ENCODE results near the gene SFN.

DNA sequence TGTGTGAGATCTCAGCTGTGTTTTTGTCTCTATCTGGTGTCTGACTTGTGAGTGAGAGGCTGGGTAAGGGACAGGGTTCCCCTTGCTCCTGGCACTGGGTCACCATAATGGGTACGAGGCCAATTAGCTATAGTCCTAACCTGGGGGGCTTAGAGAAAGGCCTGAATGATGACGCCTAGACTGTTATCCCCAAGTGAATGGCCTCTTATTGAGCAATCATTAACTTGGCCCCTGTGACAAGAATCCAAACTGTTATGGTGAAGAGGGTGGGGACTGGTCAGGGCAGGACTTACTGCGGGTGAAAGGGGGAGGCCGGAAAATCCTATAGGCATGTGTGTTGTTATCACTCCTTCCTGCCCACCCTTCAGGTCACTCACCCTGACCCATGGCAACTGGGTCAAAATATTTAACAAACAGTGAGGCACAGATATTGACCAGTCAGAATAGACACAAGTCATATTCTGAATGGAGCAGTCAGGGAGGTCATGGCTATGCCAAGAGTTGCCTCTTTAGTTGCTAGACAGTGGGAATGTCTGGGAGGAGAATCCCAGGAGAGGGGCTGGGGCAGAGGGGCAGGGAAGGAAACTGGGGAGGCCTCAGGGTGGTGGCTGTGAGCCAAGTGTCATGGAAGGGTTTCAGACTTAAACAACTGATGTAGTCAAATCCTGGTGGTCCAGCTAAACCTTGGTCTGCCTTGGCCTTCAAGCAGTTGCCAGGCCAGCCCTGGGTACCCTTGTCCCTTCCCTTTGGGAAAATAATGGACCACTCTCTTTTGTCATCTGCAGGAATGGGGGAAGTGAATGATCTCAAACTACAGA, 47.6 kb downstream of the SFN start:
- TF ChIP-seq POLR2AphosphoS5 (IDR thresholded peaks at IDR 0.05): no peak
- TF ChIP-seq, protein P1, sequence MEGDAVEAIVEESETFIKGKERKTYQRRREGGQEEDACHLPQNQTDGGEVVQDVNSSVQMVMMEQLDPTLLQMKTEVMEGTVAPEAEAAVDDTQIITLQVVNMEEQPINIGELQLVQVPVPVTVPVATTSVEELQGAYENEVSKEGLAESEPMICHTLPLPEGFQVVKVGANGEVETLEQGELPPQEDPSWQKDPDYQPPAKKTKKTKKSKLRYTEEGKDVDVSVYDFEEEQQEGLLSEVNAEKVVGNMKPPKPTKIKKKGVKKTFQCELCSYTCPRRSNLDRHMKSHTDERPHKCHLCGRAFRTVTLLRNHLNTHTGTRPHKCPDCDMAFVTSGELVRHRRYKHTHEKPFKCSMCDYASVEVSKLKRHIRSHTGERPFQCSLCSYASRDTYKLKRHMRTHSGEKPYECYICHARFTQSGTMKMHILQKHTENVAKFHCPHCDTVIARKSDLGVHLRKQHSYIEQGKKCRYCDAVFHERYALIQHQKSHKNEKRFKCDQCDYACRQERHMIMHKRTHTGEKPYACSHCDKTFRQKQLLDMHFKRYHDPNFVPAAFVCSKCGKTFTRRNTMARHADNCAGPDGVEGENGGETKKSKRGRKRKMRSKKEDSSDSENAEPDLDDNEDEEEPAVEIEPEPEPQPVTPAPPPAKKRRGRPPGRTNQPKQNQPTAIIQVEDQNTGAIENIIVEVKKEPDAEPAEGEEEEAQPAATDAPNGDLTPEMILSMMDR (IDR thresholded peaks at IDR 0.05): no peak

All from sigmoid colon (tissue), 4 donors.